ENCODE measurements around the gene HTRA3.
"Not testable (repeated sequence)": the region's sequence is repeated elsewhere in the genome, so short reads cannot be mapped to it uniquely, and the experiment has no call there.

The HTRA3 gene

DNA sequence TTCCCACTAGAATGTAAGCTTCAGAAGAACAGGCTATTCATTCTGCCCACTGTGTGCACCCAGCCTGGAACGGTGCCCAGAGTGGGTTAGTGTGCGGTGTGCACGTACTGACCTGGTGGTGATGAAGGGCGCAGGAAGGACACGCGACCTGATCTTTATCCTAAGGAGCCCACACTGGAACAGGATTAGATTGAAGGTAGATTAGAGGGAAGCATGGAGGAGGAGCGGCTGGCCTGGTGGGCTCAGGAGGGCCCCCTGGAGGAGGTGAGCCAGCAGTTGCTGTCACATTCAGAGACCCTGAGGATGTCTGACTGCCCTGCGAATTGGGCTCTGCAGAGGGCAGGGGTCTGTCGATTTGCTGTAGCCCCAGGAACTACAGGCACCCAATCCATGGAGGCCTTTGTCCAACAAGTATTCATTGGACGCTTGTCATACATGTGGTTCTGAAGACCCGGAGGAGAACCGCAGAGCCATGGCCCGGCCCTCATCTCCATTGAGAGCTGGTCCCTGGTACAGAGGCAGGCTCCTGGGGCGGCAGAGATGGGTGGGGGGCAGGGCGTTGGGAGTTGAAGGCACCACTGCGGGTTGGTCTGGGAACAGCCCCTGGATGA, 73.2 kb downstream of the HTRA3 start:
- DNase-seq (ENCODE audit: low read depth in 3 of 3), result no peak

DNA sequence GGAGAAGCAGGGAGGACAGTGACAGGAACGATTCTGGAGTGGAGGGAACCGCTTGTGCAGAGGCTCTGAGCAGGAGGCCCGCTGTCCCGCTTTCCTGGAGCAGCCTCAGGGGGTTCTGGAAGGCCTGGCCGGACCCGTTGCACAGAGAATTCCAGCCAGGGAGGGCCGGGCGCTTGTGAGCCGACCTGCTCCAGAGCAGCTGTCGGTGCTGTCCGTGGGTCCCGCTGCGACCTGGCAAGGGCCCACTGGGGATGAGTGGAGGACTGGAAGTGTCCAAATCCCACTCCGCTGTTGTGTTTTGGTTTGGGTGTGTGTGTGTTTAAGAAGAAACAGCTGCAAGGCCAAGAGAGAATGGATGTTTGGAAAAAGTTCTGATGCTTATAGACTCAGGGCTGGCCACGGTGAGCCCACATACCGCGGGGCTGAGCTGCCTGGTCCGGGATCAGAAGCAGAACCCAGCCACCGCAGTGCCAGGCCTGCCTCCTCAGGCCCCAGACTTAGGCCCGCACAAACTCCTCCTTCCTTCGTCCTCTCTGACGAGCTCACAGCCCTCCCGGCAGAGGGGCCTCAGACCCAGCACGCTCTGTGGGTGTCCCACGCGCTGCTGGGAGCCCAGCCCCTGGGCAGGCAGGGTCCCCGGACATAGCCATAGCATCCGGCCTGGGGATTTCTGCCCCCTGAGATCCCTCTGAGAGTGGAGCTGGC, 73.9 kb downstream of the HTRA3 start:
- DNase-seq (ENCODE audit: low read depth in 3 of 3), result no peak

DNA sequence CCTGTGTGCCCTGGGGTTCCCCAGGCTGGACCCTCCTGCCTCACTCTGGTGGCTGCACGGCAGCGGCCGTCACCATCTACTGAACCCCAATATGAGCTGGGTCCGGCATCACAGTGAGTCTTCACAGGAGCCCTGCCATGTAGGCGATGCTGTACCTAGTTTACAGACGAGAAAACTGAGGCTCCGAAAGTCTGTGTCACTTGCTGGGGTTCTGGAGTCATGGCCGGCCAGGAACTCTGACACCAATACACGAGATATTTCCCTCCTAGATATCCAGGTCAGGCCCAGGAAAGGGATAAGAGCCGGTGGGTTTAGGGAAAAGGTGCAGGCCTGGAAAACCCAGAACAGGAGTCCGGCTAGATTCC, 74.4 kb downstream of the HTRA3 start:
- DNase-seq (ENCODE audit: low read depth in 3 of 3), result no peak

DNA sequence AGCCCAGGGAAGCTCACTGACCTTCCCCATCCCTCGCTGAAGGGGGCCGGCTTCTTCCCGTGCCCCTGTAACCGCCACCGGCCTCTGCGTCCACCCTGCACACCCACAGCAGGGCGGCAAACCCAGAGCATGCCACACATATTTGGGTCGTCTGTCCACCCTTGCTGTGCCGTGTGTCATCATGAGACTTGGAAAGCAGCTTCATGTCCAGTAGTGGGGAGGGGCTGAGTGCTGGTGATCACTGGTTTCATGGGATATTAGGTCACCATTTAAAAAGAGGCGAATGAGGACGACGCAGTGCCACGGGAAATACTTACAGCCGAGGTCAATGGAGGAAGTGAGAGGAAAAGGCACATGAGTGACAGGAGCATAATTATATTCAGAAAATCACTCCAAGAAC, 74.8 kb downstream of the HTRA3 start:
- no peak for DNase-seq (ENCODE audit: low read depth in 3 of 3)

GRCh38 chr4:8345053-8345945, 75.7 kb downstream of the HTRA3 start:
- no peak for DNase-seq (ENCODE audit: low read depth in 3 of 3)

- no peak for DNase-seq (ENCODE audit: low read depth in 3 of 3)
These were observed 76.6 kb downstream of the HTRA3 start for GRCh38 chr4:8345946-8346814.

DNA sequence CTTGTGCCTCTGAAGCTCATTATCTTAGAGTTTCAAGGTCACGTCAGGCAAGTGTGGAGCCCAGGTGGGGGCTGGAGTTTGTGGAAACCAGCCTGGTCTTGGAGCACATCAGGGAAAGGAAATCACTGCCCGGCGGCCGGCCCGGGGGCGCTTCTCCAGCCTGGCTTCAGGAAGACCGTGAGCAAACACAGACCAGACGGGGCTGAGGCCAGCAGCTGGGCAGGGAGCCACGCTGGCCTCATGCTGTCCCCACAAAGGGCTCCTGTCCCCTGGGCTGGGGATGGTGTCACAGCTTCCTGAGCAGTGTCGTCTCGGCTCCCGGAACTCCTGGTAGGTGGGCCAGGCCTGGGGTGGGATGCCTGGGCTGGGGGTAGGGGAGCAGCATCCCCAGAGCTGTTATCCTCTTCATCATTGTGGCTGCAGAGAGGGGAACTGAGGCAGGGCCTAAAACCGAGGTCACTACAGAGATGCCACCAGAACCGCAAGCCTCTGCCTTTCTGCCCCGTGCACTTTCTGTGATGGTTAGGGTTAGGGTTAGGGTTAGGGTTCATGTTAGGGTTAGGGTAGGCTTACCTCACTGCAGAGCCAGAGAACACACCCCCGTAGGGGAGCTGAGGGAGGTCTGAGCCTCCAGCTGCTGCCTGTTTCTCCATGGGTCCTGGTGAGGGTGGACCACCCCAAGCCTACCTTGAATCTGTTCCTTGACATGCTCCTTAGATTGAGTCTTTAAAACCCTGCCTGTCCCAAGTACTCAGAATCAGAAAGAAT, 77.5 kb downstream of the HTRA3 start:
- no peak for DNase-seq (ENCODE audit: low read depth in 3 of 3)

DNA sequence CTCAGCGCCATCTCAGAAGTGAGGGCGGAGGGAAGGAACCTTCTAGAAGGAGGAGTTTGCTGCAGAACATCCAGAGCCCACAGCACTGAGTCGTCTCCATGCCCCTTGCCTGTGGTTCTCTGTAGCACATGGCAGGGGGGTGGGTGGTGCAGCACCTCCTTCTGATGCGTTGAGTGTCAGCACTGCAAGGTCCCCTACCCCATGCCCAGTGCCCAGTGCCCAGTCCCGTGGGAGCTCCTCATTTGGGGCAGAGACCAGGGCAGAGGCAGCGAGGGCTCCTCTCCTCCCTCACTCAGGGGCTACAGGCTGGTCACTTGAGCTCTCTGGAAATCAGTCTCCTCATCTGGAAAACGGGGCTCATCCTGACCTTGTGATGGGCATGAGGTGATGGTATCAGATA, 78.1 kb downstream of the HTRA3 start:
- no peak for DNase-seq (ENCODE audit: low read depth in 3 of 3)

DNA sequence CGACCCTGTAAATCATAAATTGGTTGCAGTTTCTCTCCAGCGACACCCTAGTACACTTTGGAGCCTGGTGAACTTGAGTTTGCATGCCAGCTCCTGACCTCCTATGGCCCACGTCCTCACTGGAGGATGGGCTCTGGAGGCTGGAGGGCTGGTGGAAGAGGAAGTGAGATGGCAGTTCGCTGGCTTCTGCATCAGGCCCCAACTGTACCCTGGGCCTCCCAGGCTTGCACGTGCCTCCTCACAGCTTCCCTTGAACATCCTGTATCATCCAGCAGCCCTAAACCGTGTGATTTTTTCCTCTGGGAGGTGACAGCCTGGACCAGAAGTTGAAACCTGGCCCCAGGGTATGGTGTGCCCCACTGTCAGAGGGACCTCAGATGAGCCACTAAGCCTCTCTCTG, 78.5 kb downstream of the HTRA3 start:
- no peak for DNase-seq (ENCODE audit: low read depth in 3 of 3)

GRCh38 chr4:8349236-8349635, 79.7 kb downstream of the HTRA3 start:
- DNase-seq (ENCODE audit: low read depth in 3 of 3), result not testable (repeated sequence)

GRCh38 chr4:8349664-8350236, 80.2 kb downstream of the HTRA3 start:
- no peak for DNase-seq (ENCODE audit: low read depth in 3 of 3)

DNA sequence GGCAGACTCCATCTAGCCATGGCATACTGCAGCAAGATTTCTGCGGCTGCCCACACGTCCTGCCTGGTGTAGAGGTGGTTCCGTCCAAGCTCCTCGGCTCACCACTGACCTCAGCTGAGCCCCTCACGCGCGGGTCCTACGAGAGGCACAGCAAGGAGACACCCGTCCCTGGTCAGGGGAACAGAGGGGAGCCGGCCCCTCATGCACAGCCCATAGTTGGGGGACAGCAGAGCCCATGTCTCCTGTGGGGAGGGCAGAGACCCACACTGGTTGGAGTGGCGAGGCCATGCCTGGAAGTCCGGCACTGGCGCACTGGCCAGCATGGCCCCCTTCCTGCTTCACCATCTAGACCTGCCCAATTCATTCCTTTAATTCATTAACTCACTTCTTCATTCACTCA, 80.8 kb downstream of the HTRA3 start:
- DNase-seq (ENCODE audit: low read depth in 3 of 3), result no peak

DNA sequence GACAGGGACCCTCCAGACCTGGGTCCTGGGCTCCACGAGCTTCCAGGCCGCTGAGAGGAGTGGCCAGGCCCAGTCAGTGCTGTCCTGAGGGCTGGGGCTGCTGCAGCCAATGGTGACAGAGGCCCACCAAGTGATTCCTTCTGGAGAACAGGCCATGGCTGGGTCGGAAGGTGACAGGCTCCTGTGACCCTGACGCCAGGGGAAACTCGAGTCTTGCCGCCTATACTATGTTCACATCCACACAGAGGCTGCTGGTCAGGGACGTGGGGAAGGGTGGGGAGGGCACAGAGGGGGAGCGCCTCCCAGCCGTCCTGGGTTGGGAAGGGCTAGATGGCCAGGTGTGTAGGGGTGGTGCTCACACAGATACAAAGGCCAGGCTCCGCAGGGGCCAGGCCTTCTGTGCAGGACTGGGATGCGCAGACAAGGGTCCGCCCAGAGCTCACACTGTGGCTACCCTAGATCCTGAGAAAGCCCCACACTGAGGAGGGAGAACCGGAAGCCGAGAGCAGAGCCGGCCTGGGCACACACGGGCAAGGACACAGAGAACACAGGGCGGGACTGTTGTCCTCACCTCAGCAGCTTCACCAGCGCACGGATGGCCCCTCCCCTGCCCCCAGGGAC, 81.4 kb downstream of the HTRA3 start:
- DNase-seq (ENCODE audit: low read depth in 3 of 3), result no peak

DNA sequence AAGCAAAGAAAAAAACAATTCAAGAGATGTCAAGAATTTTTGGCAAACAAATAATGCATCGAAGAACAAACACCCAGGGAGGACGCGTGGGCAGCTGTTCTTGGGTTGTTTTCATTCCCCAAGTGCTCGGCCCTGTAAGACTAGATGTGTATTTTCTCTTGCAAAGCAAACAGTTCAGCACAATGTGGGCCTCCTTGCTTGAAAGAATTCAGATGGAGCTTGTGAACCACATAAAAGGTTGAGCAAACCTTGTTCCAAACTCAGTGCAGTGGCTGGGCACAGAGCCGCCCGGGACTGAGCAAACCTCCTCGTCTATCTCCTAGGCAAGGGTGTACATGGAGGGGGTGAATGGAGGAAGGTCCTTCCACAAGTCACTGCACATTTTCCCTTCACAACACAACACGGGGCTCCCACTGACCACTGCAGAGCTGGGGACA, 82.4 kb downstream of the HTRA3 start:
- no peak for DNase-seq (ENCODE audit: low read depth in 3 of 3)

- no peak for DNase-seq (ENCODE audit: low read depth in 3 of 3)
These were observed 83.0 kb downstream of the HTRA3 start for GRCh38 chr4:8352368-8353157.

DNA sequence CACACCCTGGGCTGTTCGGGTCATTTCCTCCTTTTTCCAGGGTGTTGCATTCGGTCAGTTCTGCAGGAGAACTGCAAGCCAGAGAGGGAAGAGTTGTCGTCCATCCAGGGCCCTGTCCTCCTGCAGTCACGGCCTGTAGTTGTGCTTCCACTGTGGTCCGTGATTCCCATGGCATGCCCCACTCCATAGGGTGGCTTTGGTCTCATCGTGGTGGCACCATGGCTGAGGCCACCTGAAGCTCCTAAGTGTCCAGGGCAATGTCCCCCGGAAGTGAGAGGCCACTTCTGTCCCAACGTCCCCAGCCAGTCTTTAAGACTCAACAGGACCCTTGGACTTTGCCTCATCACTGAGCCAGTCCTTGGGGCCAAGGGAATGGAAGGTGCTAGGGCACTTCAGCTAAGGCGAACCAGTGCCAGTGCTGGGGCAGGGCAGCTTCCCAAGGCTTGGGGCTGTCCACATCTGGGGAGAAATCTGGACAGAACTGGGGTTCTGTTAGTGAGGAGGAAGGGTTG, 83.7 kb downstream of the HTRA3 start:
- DNase-seq (ENCODE audit: low read depth in 3 of 3), result no peak

DNA sequence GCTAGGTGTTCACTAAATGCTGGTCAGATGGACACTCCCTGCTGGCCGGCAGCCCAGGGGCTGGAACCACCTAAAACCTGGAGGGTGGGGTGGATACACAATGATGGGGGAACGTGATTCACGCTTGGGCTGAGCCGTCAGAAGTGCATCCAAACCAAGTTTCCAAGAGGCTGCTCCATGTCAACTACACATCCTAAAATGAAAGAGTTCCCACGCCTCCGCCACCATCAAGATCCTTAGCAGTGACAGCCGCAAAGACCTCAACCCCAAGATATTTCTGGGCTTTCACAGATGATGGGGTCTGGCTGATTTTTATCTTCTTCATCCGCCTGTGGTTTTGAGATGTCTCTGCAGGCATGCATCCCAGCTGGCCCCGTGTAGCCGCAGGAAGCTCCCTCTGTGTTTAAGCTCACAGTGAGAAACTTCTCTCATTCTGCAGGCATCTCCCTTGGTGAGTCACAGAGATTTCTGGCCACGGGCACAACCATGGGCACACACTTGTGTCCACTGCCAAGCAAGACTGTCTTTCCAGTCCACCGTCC, 84.4 kb downstream of the HTRA3 start:
- DNase-seq (ENCODE audit: low read depth in 3 of 3), result no peak

GRCh38 chr4:8355306-8355705, 85.8 kb downstream of the HTRA3 start:
- no peak for DNase-seq (ENCODE audit: low read depth in 3 of 3)

All from stimulated activated CD4-positive, alpha-beta T cell treated with anti-CD3 and anti-CD28 coated beads, TNF-alpha, amount 100 ng/mL, for 4 hours (primary cell).